ENCODE measurements around the gene EDAR.

Gene EDAR

GRCh38 chr2:108868911-108869310 lies 120.1 kb downstream of the EDAR start:
- peaks cover 23% of the 10 kb centered on the region for H3K36me3 ChIP-seq (ENCODE audit: insufficient read depth, low read length)
- H3K27me3 ChIP-seq (ENCODE audit: insufficient read depth, low read length) = no peaks in the 10 kb centered on the region
- no peaks in the 10 kb centered on the region for H3K79me2 ChIP-seq (ENCODE audit: insufficient read depth, low read length)
- no peak overlapping the region for H2AFZ ChIP-seq (ENCODE audit: low read length)
- peaks cover 10% of the 10 kb centered on the region; the same call in 1 of the 2 replicates for H3K9me3 ChIP-seq (ENCODE audit: low read length)
- H3K4me1 ChIP-seq (ENCODE audit: insufficient read depth, low read length, severe bottlenecking) = no peaks in the 10 kb centered on the region
- H3K9me2 ChIP-seq (ENCODE audit: low read depth, low read length) = no peaks in the 10 kb centered on the region
- TF ChIP-seq, protein P1, sequence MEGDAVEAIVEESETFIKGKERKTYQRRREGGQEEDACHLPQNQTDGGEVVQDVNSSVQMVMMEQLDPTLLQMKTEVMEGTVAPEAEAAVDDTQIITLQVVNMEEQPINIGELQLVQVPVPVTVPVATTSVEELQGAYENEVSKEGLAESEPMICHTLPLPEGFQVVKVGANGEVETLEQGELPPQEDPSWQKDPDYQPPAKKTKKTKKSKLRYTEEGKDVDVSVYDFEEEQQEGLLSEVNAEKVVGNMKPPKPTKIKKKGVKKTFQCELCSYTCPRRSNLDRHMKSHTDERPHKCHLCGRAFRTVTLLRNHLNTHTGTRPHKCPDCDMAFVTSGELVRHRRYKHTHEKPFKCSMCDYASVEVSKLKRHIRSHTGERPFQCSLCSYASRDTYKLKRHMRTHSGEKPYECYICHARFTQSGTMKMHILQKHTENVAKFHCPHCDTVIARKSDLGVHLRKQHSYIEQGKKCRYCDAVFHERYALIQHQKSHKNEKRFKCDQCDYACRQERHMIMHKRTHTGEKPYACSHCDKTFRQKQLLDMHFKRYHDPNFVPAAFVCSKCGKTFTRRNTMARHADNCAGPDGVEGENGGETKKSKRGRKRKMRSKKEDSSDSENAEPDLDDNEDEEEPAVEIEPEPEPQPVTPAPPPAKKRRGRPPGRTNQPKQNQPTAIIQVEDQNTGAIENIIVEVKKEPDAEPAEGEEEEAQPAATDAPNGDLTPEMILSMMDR (IDR thresholded peaks at IDR 0.05; ENCODE audit: low read length) = no peak
- no peak for TF ChIP-seq EZH2 (IDR thresholded peaks at IDR 0.05; ENCODE audit: borderline replicate concordance, low read length)
- H3K4me2 ChIP-seq (ENCODE audit: low read length) = no peak overlapping the region
- no peaks in the 10 kb centered on the region for H3F3A ChIP-seq (ENCODE audit: insufficient read depth, low read length)
- no peak overlapping the region for H3K4me3 ChIP-seq (ENCODE audit: low read depth, low read length, poor library complexity, severe bottlenecking)
- H3K27ac ChIP-seq (ENCODE audit: low read depth, low read length, poor library complexity, severe bottlenecking) = no peak overlapping the region
- H3K9ac ChIP-seq (ENCODE audit: low read length) = no peak overlapping the region
- H4K20me1 ChIP-seq (ENCODE audit: insufficient read depth, low read length) = no peaks in the 10 kb centered on the region

DNA sequence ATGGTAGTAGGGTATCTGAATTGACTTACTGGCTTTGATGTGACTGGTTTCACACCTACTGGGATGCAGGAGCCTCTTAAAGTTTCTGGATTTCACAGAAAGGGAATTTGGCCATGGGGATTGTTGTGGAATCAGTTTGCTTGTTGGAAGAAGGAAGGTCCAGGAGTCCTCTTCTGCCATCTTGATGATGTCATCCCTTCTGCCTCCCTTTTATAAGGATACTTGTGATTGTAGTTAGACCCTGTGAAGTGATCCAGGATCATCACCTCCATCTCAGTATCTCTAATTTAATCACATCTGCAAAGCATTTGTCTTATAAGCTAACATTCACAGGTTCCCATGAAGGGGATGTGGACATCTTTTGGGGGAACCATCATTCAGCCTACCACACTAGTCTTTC lies 123.0 kb downstream of the EDAR start:
- no peak overlapping the region for H3K9ac ChIP-seq (ENCODE audit: low read length)
- peaks cover 28% of the 10 kb centered on the region for H3K36me3 ChIP-seq (ENCODE audit: insufficient read depth, low read length)
- no peak overlapping the region for H3K27ac ChIP-seq (ENCODE audit: low read depth, low read length, poor library complexity, severe bottlenecking)
- no peak overlapping the region for H3K4me2 ChIP-seq (ENCODE audit: low read length)
- no peaks in the 10 kb centered on the region for H3K4me1 ChIP-seq (ENCODE audit: insufficient read depth, low read length, severe bottlenecking)
- no peaks in the 10 kb centered on the region for H3K27me3 ChIP-seq (ENCODE audit: insufficient read depth, low read length)
- no peaks in the 10 kb centered on the region for H3K9me2 ChIP-seq (ENCODE audit: low read depth, low read length)
- H4K20me1 ChIP-seq (ENCODE audit: insufficient read depth, low read length) = no peaks in the 10 kb centered on the region
- no peaks in the 10 kb centered on the region for H3F3A ChIP-seq (ENCODE audit: insufficient read depth, low read length)
- no peaks in the 10 kb centered on the region for H3K79me2 ChIP-seq (ENCODE audit: insufficient read depth, low read length)
- H2AFZ ChIP-seq (ENCODE audit: low read length) = no peak overlapping the region
- H3K4me3 ChIP-seq (ENCODE audit: low read depth, low read length, poor library complexity, severe bottlenecking) = no peak overlapping the region
- peaks cover 10% of the 10 kb centered on the region; the same call in 1 of the 2 replicates for H3K9me3 ChIP-seq (ENCODE audit: low read length)
- TF ChIP-seq EZH2 (IDR thresholded peaks at IDR 0.05; ENCODE audit: borderline replicate concordance, low read length) = no peak
- TF ChIP-seq, protein P1 (IDR thresholded peaks at IDR 0.05; ENCODE audit: low read length) = no peak

DNA sequence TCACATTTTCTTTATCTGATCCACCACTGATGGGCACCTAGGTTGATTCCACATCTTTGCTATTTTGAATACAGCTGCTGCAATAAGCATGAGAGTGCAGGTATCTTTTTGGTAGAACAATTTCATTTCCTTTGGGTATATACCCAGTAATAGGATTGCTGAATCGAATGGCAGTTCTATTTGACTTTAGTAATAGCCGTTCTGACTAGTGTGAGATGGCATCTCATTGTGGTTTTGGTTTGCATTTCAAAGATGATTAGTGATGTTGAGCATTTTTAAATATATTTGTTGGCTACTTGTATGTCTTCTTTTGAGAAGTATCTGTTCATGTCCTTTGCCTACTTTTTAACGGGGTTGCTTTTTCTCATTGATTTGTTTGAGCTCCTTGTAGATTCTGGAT lies 130.1 kb downstream of the EDAR start:
- Histone ChIP-seq H3K9me3 (ENCODE audit: low read length) (no peaks in the 10 kb centered on the region), H3K9me2 (ENCODE audit: low read depth, low read length) (no peaks in the 10 kb centered on the region), H3K27ac (ENCODE audit: low read depth, low read length, poor library complexity, severe bottlenecking) (no peak overlapping the region), H3K9ac (ENCODE audit: low read length) (no peak overlapping the region), H3K27me3 (ENCODE audit: insufficient read depth, low read length) (no peaks in the 10 kb centered on the region), H3F3A (ENCODE audit: insufficient read depth, low read length) (no peaks in the 10 kb centered on the region), H3K4me1 (ENCODE audit: insufficient read depth, low read length, severe bottlenecking) (no peaks in the 10 kb centered on the region), H3K4me2 (ENCODE audit: low read length) (no peak overlapping the region), H3K36me3 (ENCODE audit: insufficient read depth, low read length) (peaks cover 12% of the 10 kb centered on the region), H3K79me2 (ENCODE audit: insufficient read depth, low read length) (no peaks in the 10 kb centered on the region), H2AFZ (ENCODE audit: low read length) (no peak overlapping the region), H4K20me1 (ENCODE audit: insufficient read depth, low read length) (no peaks in the 10 kb centered on the region), H3K4me3 (ENCODE audit: low read depth, low read length, poor library complexity, severe bottlenecking) (no peak overlapping the region)
- TF ChIP-seq EZH2 (IDR thresholded peaks at IDR 0.05; ENCODE audit: borderline replicate concordance, low read length) = no peak
- TF ChIP-seq, protein P1 (IDR thresholded peaks at IDR 0.05; ENCODE audit: low read length) = no peak
